PC-9 (cell line): ENCODE data around the gene CUL1. TPM values are rescaled to one million over a fixed set of nuclear protein-coding genes. Genes with fewer than 3 reads are reported as not detected.

Source experiments
- BruUV-seq: library from RNA; stranded (reverse); fragments of 400-500 nt; replicated peaks from 2 replicates; lab custom pipeline; 2021; lab: Mats Ljungman, UMichigan
- CTCF ChIA-PET: fragments of 300-600 bp; sonication (Branson Sonifier 250); formaldehyde crosslinking; loops from one replicate; lab custom pipeline; 2022; ENCODE audit warnings: antibody characterized with exemption; lab: Charles Lee
- POLR2A ChIA-PET: fragments of 300-600 bp; sonication (Branson Sonifier 250); formaldehyde crosslinking; loops from one replicate; lab custom pipeline; 2022; ENCODE audit warnings: antibody characterized with exemption; ENCODE audit not compliant: unreplicated experiment; lab: Charles Lee
- DNase-seq, 2 experiments: peaks; one replicate each; pipeline versions ENCODE4 v3.0.0 to v3.0.0-alpha.2; 2015 to 2022; ENCODE audit warnings: mixed read lengths in 1 of 2
- H2AFZ ChIP-seq: fragments of 200-600 bp; sonication (generic); 2 replicates; pipeline ENCODE4 v1.8.1; 2017; ENCODE audit warnings: antibody characterized with exemption
- H3F3A ChIP-seq: fragments of 200-600 bp; sonication (generic); 2 replicates; pipeline ENCODE4 v1.8.1; 2017; ENCODE audit warnings: antibody characterized with exemption, mild to moderate bottlenecking, low read depth; ENCODE audit not compliant: insufficient read depth
- H3K27ac ChIP-seq: fragments of 200-600 bp; sonication (generic); 2 replicates; pipeline ENCODE4 v1.6.1; 2016; ENCODE audit warnings: mixed run types
- H3K27me3 ChIP-seq: fragments of 200-600 bp; sonication (generic); 2 replicates; pipeline ENCODE4 v1.6.1; 2016; ENCODE audit warnings: low read depth, mixed run types; ENCODE audit not compliant: insufficient read depth
- H3K36me3 ChIP-seq: fragments of 200-600 bp; sonication (generic); 2 replicates; pipeline ENCODE4 v1.6.1; 2016; ENCODE audit warnings: low read depth, mixed run types
- H3K4me1 ChIP-seq: fragments of 200-600 bp; sonication (generic); replicated peaks from 2 replicates; pipeline ENCODE4 v1.6.1; 2016; ENCODE audit warnings: mixed run types; ENCODE audit not compliant: insufficient read depth
- H3K4me2 ChIP-seq: fragments of 200-600 bp; sonication (generic); 2 replicates; pipeline ENCODE4 v1.6.1; 2017; ENCODE audit warnings: mixed run types
- H3K4me3 ChIP-seq: fragments of 200-600 bp; sonication (generic); 2 replicates; pipeline ENCODE4 v1.6.1; 2016; ENCODE audit warnings: mixed run types
- H3K79me2 ChIP-seq: fragments of 200-600 bp; sonication (generic); 2 replicates; pipeline ENCODE4 v1.6.1; 2017; ENCODE audit warnings: low read depth, mixed run types
- H3K9me2 ChIP-seq: fragments of 200-600 bp; sonication (generic); 2 replicates; pipeline ENCODE4 v1.8.1; 2017; ENCODE audit warnings: mild to moderate bottlenecking; ENCODE audit not compliant: insufficient read depth
- H3K9me3 ChIP-seq: fragments of 200-600 bp; sonication (generic); 2 replicates; pipeline ENCODE4 v1.8.1; 2016; ENCODE audit warnings: low read depth; ENCODE audit not compliant: insufficient read depth
- H4K20me1 ChIP-seq: fragments of 200-600 bp; sonication (generic); 2 replicates; pipeline ENCODE4 v1.8.1; 2017; ENCODE audit not compliant: insufficient read depth
- EZH2 ChIP-seq: fragments of 200-600 bp; sonication (generic); IDR thresholded peaks from 2 replicates; pipeline ENCODE4 v1.8.0; 2017; ENCODE audit warnings: antibody characterized with exemption, low read depth
- intact Hi-C: fragments of 100-400 bp; cut with micrococcal nuclease; formaldehyde crosslinking; loops from one replicate; pipeline ENCODE4 v1.10.0; 2022; ENCODE audit not compliant: unreplicated experiment
- total RNA-seq: library from RNA; stranded (reverse); gene quantifications from 2 replicates; pipeline ENCODE4 v1.2.3, GENCODE V29; 2021
- TF ChIP-seq, protein P1 (sequence below): fragments of 200-600 bp; sonication (generic); conservative IDR thresholded peaks from 2 replicates; pipeline ENCODE4 v1.6.1; 2017; ENCODE audit warnings: mixed run types, antibody characterized with exemption, mild to moderate bottlenecking, moderate library complexity

Gene CUL1
- total RNA-seq, 1 experiment from 2014 or later = 78.3 TPM

- ChIA-PET POLR2A (no interaction called here), CTCF (no interaction called here)
- H3F3A ChIP-seq = no peaks in the 10 kb centered on the region; the same call in 1 of the 2 replicates
- H3K4me2 ChIP-seq = no peak overlapping the region
- no peak overlapping the region for H2AFZ ChIP-seq
- peaks cover 33% of the 10 kb centered on the region for H3K79me2 ChIP-seq
- no peaks in the 10 kb centered on the region for H3K9me3 ChIP-seq
- intact Hi-C loops = loop anchor here (1.0 kb wide), 1 partner anchor 38 kb away; no protein-coding TSS in a partner anchor
- H4K20me1 ChIP-seq = no peaks in the 10 kb centered on the region
- H3K9me2 ChIP-seq = no peaks in the 10 kb centered on the region
- no peak overlapping the region for H3K4me3 ChIP-seq
- no peaks in the 10 kb centered on the region for H3K27me3 ChIP-seq
- H3K36me3 ChIP-seq = peaks cover 24% of the 10 kb centered on the region
- BruUV-seq = no TSS peak
- H3K4me1 ChIP-seq = no peaks in the 10 kb centered on the region
- TF ChIP-seq, protein P1, sequence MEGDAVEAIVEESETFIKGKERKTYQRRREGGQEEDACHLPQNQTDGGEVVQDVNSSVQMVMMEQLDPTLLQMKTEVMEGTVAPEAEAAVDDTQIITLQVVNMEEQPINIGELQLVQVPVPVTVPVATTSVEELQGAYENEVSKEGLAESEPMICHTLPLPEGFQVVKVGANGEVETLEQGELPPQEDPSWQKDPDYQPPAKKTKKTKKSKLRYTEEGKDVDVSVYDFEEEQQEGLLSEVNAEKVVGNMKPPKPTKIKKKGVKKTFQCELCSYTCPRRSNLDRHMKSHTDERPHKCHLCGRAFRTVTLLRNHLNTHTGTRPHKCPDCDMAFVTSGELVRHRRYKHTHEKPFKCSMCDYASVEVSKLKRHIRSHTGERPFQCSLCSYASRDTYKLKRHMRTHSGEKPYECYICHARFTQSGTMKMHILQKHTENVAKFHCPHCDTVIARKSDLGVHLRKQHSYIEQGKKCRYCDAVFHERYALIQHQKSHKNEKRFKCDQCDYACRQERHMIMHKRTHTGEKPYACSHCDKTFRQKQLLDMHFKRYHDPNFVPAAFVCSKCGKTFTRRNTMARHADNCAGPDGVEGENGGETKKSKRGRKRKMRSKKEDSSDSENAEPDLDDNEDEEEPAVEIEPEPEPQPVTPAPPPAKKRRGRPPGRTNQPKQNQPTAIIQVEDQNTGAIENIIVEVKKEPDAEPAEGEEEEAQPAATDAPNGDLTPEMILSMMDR = no peak
- no peak for TF ChIP-seq EZH2
- no peak overlapping the region for H3K27ac ChIP-seq
- no peak for DNase-seq
These were observed 132.4 kb downstream of the CUL1 start for GRCh38 chr7:148830897-148831692.

- peaks cover 19% of the 10 kb centered on the region; the same call in 1 of the 2 replicates for H3K36me3 ChIP-seq
- TF ChIP-seq, protein P1 = no peak
- TF ChIP-seq EZH2 = no peak
- intact Hi-C loops = no loop called here
- no peak overlapping the region for H3K27ac ChIP-seq
- no peaks in the 10 kb centered on the region for H3K27me3 ChIP-seq
- H3K4me1 ChIP-seq = no peaks in the 10 kb centered on the region
- no peaks in the 10 kb centered on the region for H3K9me3 ChIP-seq
- no peaks in the 10 kb centered on the region for H3K9me2 ChIP-seq
- no peak overlapping the region for H3K4me3 ChIP-seq
- ChIA-PET POLR2A (no interaction called here), CTCF (no interaction called here)
- no peaks in the 10 kb centered on the region; the same call in 1 of the 2 replicates for H3F3A ChIP-seq
- H3K4me2 ChIP-seq = no peak overlapping the region
- no peaks in the 10 kb centered on the region for H4K20me1 ChIP-seq
- H3K79me2 ChIP-seq = peaks cover 34% of the 10 kb centered on the region
- H2AFZ ChIP-seq = no peak overlapping the region
- BruUV-seq = no TSS peak
- DNase-seq = no peak
These were observed 133.1 kb downstream of the CUL1 start for GRCh38 chr7:148831782-148832181.

DNA sequence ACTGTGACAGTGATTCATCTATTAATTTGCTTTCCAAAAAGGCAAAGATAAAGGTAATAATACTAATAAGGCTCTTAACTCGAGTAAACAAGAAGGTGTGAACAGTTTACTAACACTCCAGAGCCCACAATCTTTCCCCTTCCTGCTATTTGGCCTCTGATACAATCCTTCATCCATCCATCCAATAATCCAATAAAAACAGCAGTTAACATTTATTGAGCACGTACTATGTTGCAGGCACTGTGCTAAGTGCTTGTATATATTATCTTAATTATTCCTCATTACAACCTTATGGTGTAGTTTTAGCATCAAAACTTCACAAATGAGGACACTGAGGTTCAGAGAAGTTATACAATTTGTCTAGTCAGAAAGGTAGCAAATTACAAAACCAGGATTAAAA is 135.9 kb downstream of the CUL1 start:
- ChIA-PET POLR2A (no interaction called here), CTCF (no interaction called here)
- Histone ChIP-seq H3K9me2 (no peaks in the 10 kb centered on the region), H2AFZ (no peak overlapping the region), H3K27me3 (no peaks in the 10 kb centered on the region), H3K79me2 (peaks cover 43% of the 10 kb centered on the region), H3K27ac (no peak overlapping the region), H3K9me3 (no peaks in the 10 kb centered on the region), H3K4me2 (no peak overlapping the region), H3K4me1 (no peaks in the 10 kb centered on the region), H3K4me3 (no peak overlapping the region), H4K20me1 (no peaks in the 10 kb centered on the region), H3K36me3 (peaks cover 6% of the 10 kb centered on the region; the same call in 1 of the 2 replicates), H3F3A (no peaks in the 10 kb centered on the region; the same call in 1 of the 2 replicates)
- no peak for DNase-seq
- no TSS peak for BruUV-seq
- TF ChIP-seq EZH2 = no peak
- TF ChIP-seq, protein P1 = no peak
- intact Hi-C loops = no loop called here
